H1 (cell line): ENCODE measurements around the gene ZC3H18. TPM values are rescaled to one million over a fixed set of nuclear protein-coding genes. Genes with fewer than 3 reads are reported as not detected.

ENCODE experiments used
- CTCF ChIA-PET: fragments of 300-600 bp; sonication (Branson Sonifier 250); formaldehyde crosslinking; loops from one replicate; lab custom pipeline; 2021; ENCODE audit not compliant: partially characterized antibody; lab: Charles Lee
- POLR2A ChIA-PET: fragments of 300-600 bp; sonication (Branson Sonifier 250); formaldehyde crosslinking; loops from one replicate; lab custom pipeline; 2021; ENCODE audit warnings: inconsistent platforms; ENCODE audit not compliant: partially characterized antibody; lab: Charles Lee
- DNase-seq, 2 experiments: peaks; one replicate each; pipeline versions ENCODE4 v3.0.0 to v3.0.0-alpha.2; 2010 to 2022; ENCODE audit warnings: low spot score in 2 of 2, low read depth in 1 of 2, mixed read lengths in 1 of 2
- FAIRE-seq: peaks from 2 replicates; lab custom pipeline; 2011; peaks lifted over from hg19 to GRCh38; lab: Jason Lieb, UNC
- H2AFZ ChIP-seq: 2 replicates; pipeline ENCODE4 v1.8.1; 2012; ENCODE audit warnings: low read length, inconsistent platforms
- H2AK5ac ChIP-seq: 2 replicates; pipeline ENCODE4 v1.6.1; 2013; ENCODE audit warnings: low read depth, low read length
- H2BK120ac ChIP-seq: replicated peaks from 2 replicates; pipeline ENCODE3; 2013; ENCODE audit warnings: low read depth, low read length, inconsistent platforms
- H2BK12ac ChIP-seq: 2 replicates; pipeline ENCODE4 v1.6.1; 2013; ENCODE audit warnings: low read depth, low read length
- H2BK15ac ChIP-seq: 2 replicates; pipeline ENCODE4 v1.6.1; 2013; ENCODE audit warnings: low read length
- H2BK20ac ChIP-seq: 2 replicates; pipeline ENCODE4 v1.6.1; 2013; ENCODE audit warnings: low read length
- H2BK5ac ChIP-seq: 2 replicates; pipeline ENCODE4 v1.6.1; 2013; ENCODE audit warnings: low read depth, low read length
- H3K14ac ChIP-seq: 2 replicates; pipeline ENCODE4 v1.6.1; 2013; ENCODE audit warnings: inconsistent platforms; ENCODE audit not compliant: insufficient read length
- H3K18ac ChIP-seq: 2 replicates; pipeline ENCODE4 v1.6.1; 2013; ENCODE audit warnings: low read length; ENCODE audit errors: extremely low read depth
- H3K23ac ChIP-seq: 2 replicates; pipeline ENCODE4 v1.6.1; 2013; ENCODE audit warnings: inconsistent platforms; ENCODE audit not compliant: insufficient read length
- H3K23me2 ChIP-seq: 2 replicates; pipeline ENCODE4 v1.6.1; 2013; ENCODE audit warnings: low read depth, low read length
- H3K27ac ChIP-seq: 2 replicates; pipeline ENCODE4 v1.6.1; 2011; ENCODE audit warnings: low read depth, low read length, inconsistent platforms
- H3K27me3 ChIP-seq, 4 experiments: replicated peaks in 1 of 4; 1 replicate in 1 of 4; 2 replicates in 3 of 4; pipeline versions ENCODE4 v1.6.1 to v1.8.1; 2011 to 2013; ENCODE audit warnings: low read length in 3 of 4, mild to moderate bottlenecking in 3 of 4, inconsistent platforms in 2 of 4, mixed read lengths in 2 of 4, moderate library complexity in 1 of 4; ENCODE audit not compliant: control insufficient read depth in 3 of 4, insufficient read depth in 3 of 4; ENCODE audit errors: extremely low read depth in 1 of 4
- H3K36me3 ChIP-seq, 4 experiments: 2 replicates each; pipeline versions ENCODE4 v1.6.1 to v1.8.1; 2011 to 2013; ENCODE audit warnings: mild to moderate bottlenecking in 4 of 4, low read length in 3 of 4, moderate library complexity in 2 of 4, control low read depth in 1 of 4, inconsistent platforms in 1 of 4; ENCODE audit not compliant: insufficient read depth in 4 of 4, control insufficient read depth in 2 of 4
- H3K4ac ChIP-seq: replicated peaks from 2 replicates; pipeline ENCODE3; 2013; ENCODE audit warnings: low read length, low read depth, mixed read lengths, inconsistent platforms; ENCODE audit not compliant: insufficient read length
- H3K4me1 ChIP-seq, 4 experiments: replicated peaks in 1 of 4; 1 replicate in 1 of 4; 2 replicates in 3 of 4; pipeline versions ENCODE4 v1.6.1 to v1.8.1; 2011 to 2013; ENCODE audit warnings: low read length in 3 of 4, inconsistent platforms in 2 of 4, mixed read lengths in 1 of 4; ENCODE audit not compliant: insufficient read depth in 4 of 4, control insufficient read depth in 3 of 4
- H3K4me2 ChIP-seq, 2 experiments: 2 replicates each; pipeline versions ENCODE4 v1.6.1 to v1.8.1; 2011 to 2013; ENCODE audit warnings: low read depth in 2 of 2, low read length in 2 of 2, control low read depth in 1 of 2, inconsistent platforms in 1 of 2, mild to moderate bottlenecking in 1 of 2; ENCODE audit not compliant: insufficient read depth in 1 of 2
- H3K4me3 ChIP-seq, 4 experiments: fragments of 200-600, 300-600 bp in 1 of 4; sonication (generic), shearing (Covaris generic), sonication (Bioruptor Twin) in 1 of 4; 2 replicates each; pipeline versions ENCODE4 v1.5.1 to v1.8.1; 2011 to 2016; ENCODE audit warnings: low read length in 4 of 4, low read depth in 3 of 4, control low read depth in 2 of 4, inconsistent platforms in 2 of 4, mild to moderate bottlenecking in 2 of 4, mixed read lengths in 1 of 4, moderate library complexity in 1 of 4; ENCODE audit not compliant: insufficient read depth in 2 of 4; ENCODE audit errors: extremely low read depth in 1 of 4
- H3K56ac ChIP-seq: replicated peaks from 2 replicates; pipeline ENCODE3; 2013; ENCODE audit warnings: low read depth, mild to moderate bottlenecking, mixed read lengths, low read length, inconsistent platforms; ENCODE audit not compliant: insufficient read length
- H3K79me1 ChIP-seq: 2 replicates; pipeline ENCODE4 v1.6.1; 2013; ENCODE audit warnings: low read depth, low read length, control low read depth
- H3K79me2 ChIP-seq, 2 experiments: 2 replicates each; pipeline versions ENCODE4 v1.6.1 to v1.8.1; 2012 to 2013; ENCODE audit warnings: low read length in 2 of 2, mild to moderate bottlenecking in 2 of 2, inconsistent platforms in 1 of 2; ENCODE audit not compliant: insufficient read depth in 2 of 2, control insufficient read depth in 1 of 2
- H3K9ac ChIP-seq, 4 experiments: replicated peaks in 1 of 4; 1 replicate in 1 of 4; 2 replicates in 3 of 4; pipeline versions ENCODE4 v1.6.1 to v1.8.1; 2011 to 2013; ENCODE audit warnings: low read depth in 3 of 4, low read length in 3 of 4, control low read depth in 2 of 4, mild to moderate bottlenecking in 2 of 4, moderate library complexity in 2 of 4, inconsistent platforms in 1 of 4; ENCODE audit errors: extremely low read depth in 1 of 4
- H3K9me3 ChIP-seq, 2 experiments: 2 replicates each; pipeline versions ENCODE4 v1.6.1 to v1.8.1; 2012 to 2013; ENCODE audit warnings: mild to moderate bottlenecking in 2 of 2, moderate library complexity in 2 of 2, control low read depth in 1 of 2, inconsistent platforms in 1 of 2, low read depth in 1 of 2, low read length in 1 of 2, mixed read lengths in 1 of 2; ENCODE audit not compliant: insufficient read depth in 2 of 2
- H4K20me1 ChIP-seq, 2 experiments: replicated peaks in 1 of 2; 2 replicates each; pipeline versions ENCODE3 to v1.8.1; 2011 to 2013; ENCODE audit warnings: inconsistent platforms in 2 of 2, low read length in 2 of 2, mild to moderate bottlenecking in 1 of 2; ENCODE audit not compliant: insufficient read depth in 2 of 2, control insufficient read depth in 1 of 2
- H4K5ac ChIP-seq: 2 replicates; pipeline ENCODE4 v1.6.1; 2013; ENCODE audit warnings: low read length, low read depth, mixed read lengths, inconsistent platforms; ENCODE audit not compliant: insufficient read length
- H4K8ac ChIP-seq: 2 replicates; pipeline ENCODE4 v1.8.0; 2013; ENCODE audit warnings: mild to moderate bottlenecking, moderate library complexity, low read length, inconsistent platforms; ENCODE audit not compliant: insufficient read depth; ENCODE audit errors: extremely low read depth
- H4K91ac ChIP-seq: replicated peaks from 2 replicates; pipeline ENCODE3; 2013; ENCODE audit warnings: low read length, mixed read lengths, inconsistent platforms; ENCODE audit not compliant: insufficient read length
- BACH1 ChIP-seq: IDR thresholded peaks from 2 replicates; pipeline ENCODE4 v1.6.1; 2012; ENCODE audit warnings: low read length, improper control_type of control experiment
- EZH2 ChIP-seq: fragments of 200-600 bp; sonication (generic); IDR thresholded peaks from 2 replicates; pipeline ENCODE4 v1.7.1; 2012; ENCODE audit warnings: low read depth, mild to moderate bottlenecking, moderate library complexity, low read length, inconsistent platforms; ENCODE audit not compliant: severe bottlenecking
- GTF2F1 ChIP-seq: IDR thresholded peaks from 2 replicates; pipeline ENCODE4 v1.6.1; 2012; ENCODE audit warnings: low read depth, low read length, improper control_type of control experiment, borderline replicate concordance
- KDM1A ChIP-seq: fragments of 200-600, 300-600 bp; sonication (generic); IDR thresholded peaks from 2 replicates; pipeline ENCODE4 v1.7.1; 2016; ENCODE audit warnings: mild to moderate bottlenecking, low read length, borderline replicate concordance
- MAFK ChIP-seq: IDR thresholded peaks from 2 replicates; pipeline ENCODE4 v1.6.1; 2012; ENCODE audit warnings: low read depth, mild to moderate bottlenecking, improper control_type of control experiment, low read length
- WGBS, 2 experiments: shearing (Covaris generic) in 1 of 2; methylation state at CpG; one replicate each; pipeline versions ENCODE4 v1.1.6 to v1.1.7; 2013 to 2015; ENCODE audit warnings: low lambda C conversion rate in 2 of 2, mixed read lengths in 2 of 2, inconsistent platforms in 1 of 2, low coverage in 1 of 2, missing lambda C conversion rate in 1 of 2; ENCODE audit not compliant: insufficient replicate concordance in 2 of 2, insufficient coverage in 1 of 2, insufficient read length in 1 of 2; ENCODE audit errors: extremely low coverage in 1 of 2, missing lambda C conversion rate in 1 of 2; 5-methylcytosine and 5-hydroxymethylcytosine counted together
- polyA plus RNA-seq, 7 experiments: library from polyadenylated mRNA; depleted of rRNA in 3 of 7; stranded (reverse) in 5 of 7; unstranded in 2 of 7; fragments of >200 nt in 5 of 7; fragments of 200-250 nt in 2 of 7; gene quantifications; 1 replicate in 5 of 7; 2 replicates in 1 of 7; 4 replicates in 1 of 7; pipeline versions ENCODE4 v1.2.1 to v1.2.3, GENCODE V29; 2011 to 2013; ENCODE audit warnings: missing spikeins in 2 of 7, mixed read lengths in 2 of 7
- total RNA-seq: library from RNA; stranded (reverse); fragmentation: NEBNext Ultra II Directional; extraction: Animal tissue kit (Norgen Biotek cat#: 25700); gene quantifications from 2 replicates; pipeline ENCODE4 v1.2.1, GENCODE V29; 2021

Gene ZC3H18
- total and polyA plus RNA-seq, 2 of the 8 experiments (the other 6 are each of a cell fraction or from before 2014, with no cell fraction given), result 12.1 to 73.2 TPM

DNA sequence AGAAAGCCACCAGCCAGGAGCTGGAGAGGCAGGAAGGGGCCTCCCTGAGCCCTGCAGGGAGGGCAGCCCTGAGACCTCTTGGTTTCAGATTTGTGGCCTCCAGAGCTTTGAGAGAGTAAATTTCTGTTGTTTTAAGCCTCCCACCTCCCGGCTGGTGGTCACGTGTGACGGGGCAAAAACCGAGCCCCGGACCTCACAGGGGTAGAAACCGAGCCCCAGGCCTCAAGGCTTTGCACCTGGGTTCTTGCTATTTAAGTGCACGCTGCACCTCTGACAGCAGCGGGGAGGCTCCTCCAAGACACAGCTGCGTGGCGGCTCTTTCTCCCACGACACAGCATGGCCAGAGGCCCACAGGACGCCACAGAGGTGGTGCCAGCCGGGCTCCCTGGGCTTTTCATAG is 17.4 kb upstream of the ZC3H18 start:
- Histone ChIP-seq H3K4me3 (no peak overlapping the region), H4K20me1 (peaks cover 0 to 1% of the 10 kb centered on the region in 2 experiments), H3K9ac (no peak overlapping the region), H3K18ac (no peak overlapping the region), H3K23me2 (no peaks in the 10 kb centered on the region), H2AFZ (no peak overlapping the region), H3K4ac (no peak overlapping the region), H3K4me1 (peaks cover 0 to 5% (median 0%) of the 10 kb centered on the region in 4 experiments; a peak in 1 of 7 replicates), H3K4me2 (no peak overlapping the region), H3K79me1 (no peaks in the 10 kb centered on the region), H2BK12ac (no peak overlapping the region), H2BK15ac (no peak overlapping the region), H4K5ac (no peak overlapping the region), H2BK120ac (no peak overlapping the region), H3K79me2 (no peaks in the 10 kb centered on the region), H3K14ac (no peak overlapping the region), H3K27ac (no peak overlapping the region), H3K27me3 (peaks cover 4 to 19% (median 12%) of the 10 kb centered on the region in 4 experiments), H4K8ac (no peak overlapping the region), H3K9me3 (no peaks in the 10 kb centered on the region), H3K36me3 (no peaks in the 10 kb centered on the region), H3K56ac (no peak overlapping the region), H4K91ac (no peak overlapping the region), H2BK20ac (no peak overlapping the region), H3K23ac (no peak overlapping the region), H2BK5ac (no peak overlapping the region), H2AK5ac (no peak overlapping the region)
- no peak for DNase-seq
- FAIRE-seq, result no peak
- TF ChIP-seq BACH1 (no peak), EZH2 (no peak), GTF2F1 (no peak), MAFK (no peak), KDM1A (no peak)
- CTCF ChIA-PET, result interaction anchor here (0.6 to 4.6 kb wide), 4 partner anchors 8 to 17 kb away, joined by 3 to 24 read pairs (median 7); no protein-coding TSS in a partner anchor
- WGBS, 2 experiments, result 82% methylated on average over 13 of the region's 13 CpGs; no CpG with 5 or more reads in 1 of the 2 experiments
- POLR2A ChIA-PET, result interaction anchor here (1.0 to 1.1 kb wide), 2 partner anchors 27 to 69 kb away, joined by 3 to 4 read pairs; no protein-coding TSS in a partner anchor
